PC-9 (cell line): ENCODE results near the gene OIP5. TPM values are rescaled to one million over a fixed set of nuclear protein-coding genes. Genes with fewer than 3 reads are reported as not detected.

Source experiments
- BruUV-seq: library from RNA; stranded (reverse); fragments of 400-500 nt; replicated peaks from 2 replicates; lab custom pipeline; 2021; lab: Mats Ljungman, UMichigan
- CTCF ChIA-PET: fragments of 300-600 bp; sonication (Branson Sonifier 250); formaldehyde crosslinking; loops from one replicate; lab custom pipeline; 2022; ENCODE audit warnings: antibody characterized with exemption; lab: Charles Lee
- POLR2A ChIA-PET: fragments of 300-600 bp; sonication (Branson Sonifier 250); formaldehyde crosslinking; loops from one replicate; lab custom pipeline; 2022; ENCODE audit warnings: antibody characterized with exemption; ENCODE audit not compliant: unreplicated experiment; lab: Charles Lee
- DNase-seq, 2 experiments: peaks; one replicate each; pipeline versions ENCODE4 v3.0.0 to v3.0.0-alpha.2; 2015 to 2022; ENCODE audit warnings: mixed read lengths in 1 of 2
- H2AFZ ChIP-seq: fragments of 200-600 bp; sonication (generic); 2 replicates; pipeline ENCODE4 v1.8.1; 2017; ENCODE audit warnings: antibody characterized with exemption
- H3F3A ChIP-seq: fragments of 200-600 bp; sonication (generic); 2 replicates; pipeline ENCODE4 v1.8.1; 2017; ENCODE audit warnings: antibody characterized with exemption, mild to moderate bottlenecking, low read depth; ENCODE audit not compliant: insufficient read depth
- H3K27ac ChIP-seq: fragments of 200-600 bp; sonication (generic); 2 replicates; pipeline ENCODE4 v1.6.1; 2016; ENCODE audit warnings: mixed run types
- H3K27me3 ChIP-seq: fragments of 200-600 bp; sonication (generic); 2 replicates; pipeline ENCODE4 v1.6.1; 2016; ENCODE audit warnings: low read depth, mixed run types; ENCODE audit not compliant: insufficient read depth
- H3K36me3 ChIP-seq: fragments of 200-600 bp; sonication (generic); 2 replicates; pipeline ENCODE4 v1.6.1; 2016; ENCODE audit warnings: low read depth, mixed run types
- H3K4me1 ChIP-seq: fragments of 200-600 bp; sonication (generic); replicated peaks from 2 replicates; pipeline ENCODE4 v1.6.1; 2016; ENCODE audit warnings: mixed run types; ENCODE audit not compliant: insufficient read depth
- H3K4me2 ChIP-seq: fragments of 200-600 bp; sonication (generic); 2 replicates; pipeline ENCODE4 v1.6.1; 2017; ENCODE audit warnings: mixed run types
- H3K4me3 ChIP-seq: fragments of 200-600 bp; sonication (generic); 2 replicates; pipeline ENCODE4 v1.6.1; 2016; ENCODE audit warnings: mixed run types
- H3K79me2 ChIP-seq: fragments of 200-600 bp; sonication (generic); 2 replicates; pipeline ENCODE4 v1.6.1; 2017; ENCODE audit warnings: low read depth, mixed run types
- H3K9me2 ChIP-seq: fragments of 200-600 bp; sonication (generic); 2 replicates; pipeline ENCODE4 v1.8.1; 2017; ENCODE audit warnings: mild to moderate bottlenecking; ENCODE audit not compliant: insufficient read depth
- H3K9me3 ChIP-seq: fragments of 200-600 bp; sonication (generic); 2 replicates; pipeline ENCODE4 v1.8.1; 2016; ENCODE audit warnings: low read depth; ENCODE audit not compliant: insufficient read depth
- H4K20me1 ChIP-seq: fragments of 200-600 bp; sonication (generic); 2 replicates; pipeline ENCODE4 v1.8.1; 2017; ENCODE audit not compliant: insufficient read depth
- CTCF ChIP-seq: fragments of 200-600 bp; sonication (generic); conservative IDR thresholded peaks from 2 replicates; pipeline ENCODE4 v1.6.1; 2017; ENCODE audit warnings: mixed run types, antibody characterized with exemption, mild to moderate bottlenecking, moderate library complexity
- EZH2 ChIP-seq: fragments of 200-600 bp; sonication (generic); IDR thresholded peaks from 2 replicates; pipeline ENCODE4 v1.8.0; 2017; ENCODE audit warnings: antibody characterized with exemption, low read depth
- intact Hi-C: fragments of 100-400 bp; cut with micrococcal nuclease; formaldehyde crosslinking; loops from one replicate; pipeline ENCODE4 v1.10.0; 2022; ENCODE audit not compliant: unreplicated experiment
- total RNA-seq: library from RNA; stranded (reverse); gene quantifications from 2 replicates; pipeline ENCODE4 v1.2.3, GENCODE V29; 2021

The OIP5 gene
- total RNA-seq, 1 experiment from 2014 or later = 25.4 TPM

- no peak overlapping the region for H3K4me3 ChIP-seq
- intact Hi-C loops = no loop called here
- H3F3A ChIP-seq = no peaks in the 10 kb centered on the region
- H2AFZ ChIP-seq = no peak overlapping the region
- TF ChIP-seq EZH2 (no peak), CTCF (no peak)
- H3K4me2 ChIP-seq = no peak overlapping the region
- H3K9me3 ChIP-seq = no peaks in the 10 kb centered on the region
- no peaks in the 10 kb centered on the region for H3K27me3 ChIP-seq
- H3K79me2 ChIP-seq = peaks cover 11% of the 10 kb centered on the region
- ChIA-PET CTCF (no interaction called here), POLR2A (no interaction called here)
- peaks cover 12% of the 10 kb centered on the region for H3K36me3 ChIP-seq
- no peak overlapping the region for H3K27ac ChIP-seq
- no TSS peak for BruUV-seq
- H3K9me2 ChIP-seq = no peaks in the 10 kb centered on the region
- no peaks in the 10 kb centered on the region for H4K20me1 ChIP-seq
- DNase-seq = no peak
- no peaks in the 10 kb centered on the region for H3K4me1 ChIP-seq
Measured at GRCh38 chr15:41292521-41292920, 39.9 kb downstream of the OIP5 start.

GRCh38 chr15:41291065-41291631 lies 41.2 kb downstream of the OIP5 start:
- 0 out of 2 replicates have a peak, but pooled peaks cover 2% of the 10 kb centered on the region for H3K4me1 ChIP-seq
- no peaks in the 10 kb centered on the region for H3K9me3 ChIP-seq
- H3K79me2 ChIP-seq = peaks cover 23% of the 10 kb centered on the region
- TF ChIP-seq EZH2 (no peak), CTCF (no peak)
- CTCF ChIA-PET = no interaction called here
- no peaks in the 10 kb centered on the region for H3K9me2 ChIP-seq
- no peak for DNase-seq
- H3K36me3 ChIP-seq = peaks cover 19% of the 10 kb centered on the region
- H4K20me1 ChIP-seq = no peaks in the 10 kb centered on the region
- no peak overlapping the region for H3K27ac ChIP-seq
- POLR2A ChIA-PET = interaction anchor here (0.6 kb wide), 1 partner anchor 722 kb away, joined by 3 read pairs; the partner anchor contains the start of gene RPUSD2
- no TSS peak for BruUV-seq
- intact Hi-C loops = no loop called here
- no peak overlapping the region for H3K4me2 ChIP-seq
- no peaks in the 10 kb centered on the region for H3F3A ChIP-seq
- no peaks in the 10 kb centered on the region for H3K27me3 ChIP-seq
- no peak overlapping the region for H2AFZ ChIP-seq
- no peak overlapping the region for H3K4me3 ChIP-seq

GRCh38 chr15:41289953-41290352 lies 42.4 kb downstream of the OIP5 start:
- POLR2A ChIA-PET = no interaction called here
- Histone ChIP-seq H3K4me2 (no peak overlapping the region), H3K4me1 (peaks cover 12% of the 10 kb centered on the region; the same call in 1 of the 2 replicates), H3K79me2 (peaks cover 35% of the 10 kb centered on the region), H2AFZ (no peak overlapping the region), H3K9me2 (no peaks in the 10 kb centered on the region), H3K27ac (no peak overlapping the region), H3F3A (0 out of 2 replicates have a peak, but pooled peaks cover under 1% of the 10 kb centered on the region), H4K20me1 (no peaks in the 10 kb centered on the region), H3K4me3 (no peak overlapping the region), H3K36me3 (peaks cover 27% of the 10 kb centered on the region), H3K27me3 (no peaks in the 10 kb centered on the region), H3K9me3 (no peaks in the 10 kb centered on the region)
- no peak for DNase-seq
- intact Hi-C loops = no loop called here
- no TSS peak for BruUV-seq
- TF ChIP-seq EZH2 (no peak), CTCF (no peak)
- CTCF ChIA-PET = no interaction called here
